HTERT RPE-1 (cell line): Measurements from ENCODE around the gene FMNL2.

Source experiments
- in situ Hi-C: fragments of 300-500 bp; cut with MboI; formaldehyde crosslinking; loops from 4 replicates; pipeline ENCODE4 v1.14.3; 2020; ENCODE audit warnings: low sequenced_read_pairs

FMNL2 gene

GRCh38 chr2:152632736-152633135 is 297.8 kb downstream of the FMNL2 start:
- in situ Hi-C loops = no loop called here

- in situ Hi-C loops = no loop called here
Measured at GRCh38 chr2:152635635-152636298, 300.8 kb downstream of the FMNL2 start.

GRCh38 chr2:152637251-152637650 is 302.3 kb downstream of the FMNL2 start:
- in situ Hi-C loops = no loop called here

- in situ Hi-C loops = no loop called here
Measured at GRCh38 chr2:152638056-152638455, 303.1 kb downstream of the FMNL2 start.

- in situ Hi-C loops = no loop called here
Measured at GRCh38 chr2:152638590-152638989, 303.6 kb downstream of the FMNL2 start.

- in situ Hi-C loops = no loop called here
Measured at GRCh38 chr2:152644189-152644873, 309.4 kb downstream of the FMNL2 start.

GRCh38 chr2:152646264-152646663 is 311.3 kb downstream of the FMNL2 start:
- in situ Hi-C loops = no loop called here

GRCh38 chr2:152646775-152647174 is 311.8 kb downstream of the FMNL2 start:
- in situ Hi-C loops = no loop called here

- in situ Hi-C loops = no loop called here
Measured at GRCh38 chr2:152647552-152647951, 312.6 kb downstream of the FMNL2 start.

- in situ Hi-C loops = no loop called here
Measured at GRCh38 chr2:152648336-152648735, 313.4 kb downstream of the FMNL2 start.

GRCh38 chr2:152649997-152650396 is 315.0 kb downstream of the FMNL2 start:
- in situ Hi-C loops = no loop called here

- in situ Hi-C loops = no loop called here
Measured at GRCh38 chr2:152650768-152651371, 315.9 kb downstream of the FMNL2 start.

GRCh38 chr2:152651834-152652233 is 316.9 kb downstream of the FMNL2 start:
- in situ Hi-C loops = no loop called here

GRCh38 chr2:152655880-152656279 is 320.9 kb downstream of the FMNL2 start:
- in situ Hi-C loops = no loop called here

- in situ Hi-C loops = no loop called here
Measured at GRCh38 chr2:152657043-152657442, 322.1 kb downstream of the FMNL2 start.

- in situ Hi-C loops = no loop called here
Measured at GRCh38 chr2:152658221-152658620, 323.2 kb downstream of the FMNL2 start.

- in situ Hi-C loops = no loop called here
Measured at GRCh38 chr2:152661076-152661475, 326.1 kb downstream of the FMNL2 start.

- in situ Hi-C loops = no loop called here
Measured at GRCh38 chr2:152664725-152665124, 329.8 kb downstream of the FMNL2 start.

- in situ Hi-C loops = no loop called here
Measured at GRCh38 chr2:152674334-152674733, 339.4 kb downstream of the FMNL2 start.

- in situ Hi-C loops = no loop called here
Measured at GRCh38 chr2:152676461-152676860, 341.5 kb downstream of the FMNL2 start.

GRCh38 chr2:152678808-152679207 is 343.8 kb downstream of the FMNL2 start:
- in situ Hi-C loops = no loop called here

- in situ Hi-C loops = no loop called here
Measured at GRCh38 chr2:152682663-152683062, 347.7 kb downstream of the FMNL2 start.
